Colonic mucosa (tissue), 4 donors: ENCODE data around the gene TMEM232. TPM values are rescaled to one million over a fixed set of nuclear protein-coding genes. Genes with fewer than 3 reads are reported as not detected.

ENCODE experiments used
- DNase-seq: peaks from one replicate; pipeline ENCODE4 v3.0.0-alpha.2; 2020
- H3K27ac ChIP-seq: fragments of 200-600 bp; one replicate; pipeline ENCODE4 v1.8.0; 2021
- H3K27me3 ChIP-seq: fragments of 200-600 bp; one replicate; pipeline ENCODE4 v1.8.0; 2021
- H3K36me3 ChIP-seq: fragments of 200-600 bp; one replicate; pipeline ENCODE4 v1.8.0; 2021
- H3K4me1 ChIP-seq: fragments of 200-600 bp; one replicate; pipeline ENCODE4 v1.8.0; 2021; ENCODE audit warnings: mild to moderate bottlenecking
- H3K4me3 ChIP-seq: fragments of 200-600 bp; one replicate; pipeline ENCODE4 v1.8.0; 2021
- H3K9ac ChIP-seq, 2 donors: one replicate each; pipeline ENCODE4 v1.7.0; 2013; ENCODE audit warnings: control low read depth in 2 of 2, low read depth in 2 of 2, low read length in 2 of 2
- H3K9me3 ChIP-seq: fragments of 200-600 bp; one replicate; pipeline ENCODE4 v1.8.0; 2021
- intact Hi-C: fragments of 100-400 bp; cut with DNase I; formaldehyde crosslinking; loops from one replicate; pipeline ENCODE4 v1.14.1; 2022
- total RNA-seq, 2 donors: library from RNA; stranded (reverse); fragmentation: NEBNext Ultra II Directional in 1 of 2; extraction: Animal tissue kit (Norgen Biotek cat#: 25700) in 1 of 2; gene quantifications; one replicate each; pipeline ENCODE4 v1.2.1, GENCODE V29; 2021
- TF ChIP-seq, protein P1 (sequence below): fragments of 200-600 bp; IDR thresholded peaks from one replicate; pipeline ENCODE4 v1.8.0; 2022; ENCODE audit warnings: antibody characterized with exemption, mild to moderate bottlenecking
- donor health status: healthy.
- donor health status: DM: no; HTN: no; CAD: no.
- donor health status: DM: no; HTN: no; CAD: no.

The TMEM232 gene
- total RNA-seq, 2 donors from 2014 or later = 1.8 to 2.1 TPM

DNA sequence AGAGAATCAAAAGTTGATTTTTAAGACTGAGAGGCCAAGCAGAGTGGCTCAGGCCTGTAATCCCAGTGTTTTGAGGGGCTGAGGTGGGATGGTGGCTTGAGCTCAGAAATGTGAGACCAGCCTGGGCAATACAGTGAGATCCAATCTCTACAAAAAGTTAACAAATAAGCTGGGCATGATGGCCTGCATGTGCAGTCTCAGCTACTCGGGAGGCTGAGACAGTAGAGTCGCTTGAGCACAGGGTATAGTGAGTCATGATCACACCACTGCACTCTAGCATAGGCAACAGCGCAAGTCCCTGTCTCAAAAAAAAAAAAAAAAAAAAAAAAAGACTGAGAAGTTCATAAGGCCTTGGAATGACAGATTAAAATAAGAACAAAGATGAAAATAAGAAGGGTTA, 177.2 kb downstream of the TMEM232 start:
- intact Hi-C loops = no loop called here

DNA sequence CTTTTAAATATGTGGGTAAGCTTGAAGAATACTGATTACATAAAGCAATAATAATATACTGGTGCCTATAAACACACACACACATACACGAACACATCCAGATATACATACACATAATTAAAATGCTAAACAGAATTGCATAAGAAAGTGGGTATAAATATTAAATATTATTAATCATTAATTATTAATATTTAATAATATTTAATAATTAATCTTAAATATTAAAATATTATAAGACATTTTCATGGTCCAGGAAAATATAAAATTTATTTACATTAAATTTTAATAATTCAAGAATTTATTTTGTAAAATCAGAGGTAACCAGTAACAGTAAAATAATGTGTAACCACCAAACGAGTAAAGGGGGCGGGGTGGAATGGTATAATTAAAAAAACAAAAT, 178.3 kb downstream of the TMEM232 start:
- TF ChIP-seq, protein P1, sequence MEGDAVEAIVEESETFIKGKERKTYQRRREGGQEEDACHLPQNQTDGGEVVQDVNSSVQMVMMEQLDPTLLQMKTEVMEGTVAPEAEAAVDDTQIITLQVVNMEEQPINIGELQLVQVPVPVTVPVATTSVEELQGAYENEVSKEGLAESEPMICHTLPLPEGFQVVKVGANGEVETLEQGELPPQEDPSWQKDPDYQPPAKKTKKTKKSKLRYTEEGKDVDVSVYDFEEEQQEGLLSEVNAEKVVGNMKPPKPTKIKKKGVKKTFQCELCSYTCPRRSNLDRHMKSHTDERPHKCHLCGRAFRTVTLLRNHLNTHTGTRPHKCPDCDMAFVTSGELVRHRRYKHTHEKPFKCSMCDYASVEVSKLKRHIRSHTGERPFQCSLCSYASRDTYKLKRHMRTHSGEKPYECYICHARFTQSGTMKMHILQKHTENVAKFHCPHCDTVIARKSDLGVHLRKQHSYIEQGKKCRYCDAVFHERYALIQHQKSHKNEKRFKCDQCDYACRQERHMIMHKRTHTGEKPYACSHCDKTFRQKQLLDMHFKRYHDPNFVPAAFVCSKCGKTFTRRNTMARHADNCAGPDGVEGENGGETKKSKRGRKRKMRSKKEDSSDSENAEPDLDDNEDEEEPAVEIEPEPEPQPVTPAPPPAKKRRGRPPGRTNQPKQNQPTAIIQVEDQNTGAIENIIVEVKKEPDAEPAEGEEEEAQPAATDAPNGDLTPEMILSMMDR = no peak
- Histone ChIP-seq H3K4me3 (no peak overlapping the region), H3K36me3 (no peaks in the 10 kb centered on the region), H3K9ac (no peak overlapping the region), H3K9me3 (no peaks in the 10 kb centered on the region), H3K27ac (no peak overlapping the region), H3K4me1 (no peaks in the 10 kb centered on the region), H3K27me3 (no peaks in the 10 kb centered on the region)
- intact Hi-C loops = no loop called here
- no peak for DNase-seq

More for the DNA sequence above, 177.2 kb downstream of the TMEM232 start:
- H3K4me3 ChIP-seq = no peak overlapping the region
- H3K27ac ChIP-seq = no peak overlapping the region
- no peaks in the 10 kb centered on the region for H3K4me1 ChIP-seq
- no peaks in the 10 kb centered on the region for H3K27me3 ChIP-seq
- TF ChIP-seq, protein P1 = no peak
- H3K9me3 ChIP-seq = no peaks in the 10 kb centered on the region
- H3K9ac ChIP-seq = no peak overlapping the region
- no peaks in the 10 kb centered on the region for H3K36me3 ChIP-seq
- no peak for DNase-seq

DNA sequence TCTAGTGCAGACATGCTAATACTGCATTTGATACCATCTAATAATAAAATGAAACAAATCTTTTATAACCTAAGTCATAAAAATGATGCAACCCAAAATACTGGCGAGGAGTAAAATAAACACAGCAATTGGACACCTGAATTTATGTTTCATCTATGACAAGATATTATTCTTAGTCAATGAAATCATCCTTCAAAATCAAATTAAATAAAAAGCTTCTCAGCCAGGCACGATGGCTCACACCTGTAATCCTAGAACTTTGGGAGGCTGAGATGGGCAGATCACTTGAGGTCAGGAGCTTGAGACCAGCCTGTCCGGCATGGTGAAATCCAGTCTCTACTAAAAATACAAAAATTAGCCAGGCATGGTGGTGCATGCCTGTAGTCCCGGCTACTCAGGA, 179.0 kb downstream of the TMEM232 start:
- Histone ChIP-seq H3K4me1 (no peaks in the 10 kb centered on the region), H3K36me3 (no peaks in the 10 kb centered on the region), H3K9me3 (no peaks in the 10 kb centered on the region), H3K27ac (no peak overlapping the region), H3K9ac (no peak overlapping the region), H3K4me3 (no peak overlapping the region), H3K27me3 (no peaks in the 10 kb centered on the region)
- DNase-seq = no peak
- TF ChIP-seq, protein P1 = no peak
- intact Hi-C loops = no loop called here

DNA sequence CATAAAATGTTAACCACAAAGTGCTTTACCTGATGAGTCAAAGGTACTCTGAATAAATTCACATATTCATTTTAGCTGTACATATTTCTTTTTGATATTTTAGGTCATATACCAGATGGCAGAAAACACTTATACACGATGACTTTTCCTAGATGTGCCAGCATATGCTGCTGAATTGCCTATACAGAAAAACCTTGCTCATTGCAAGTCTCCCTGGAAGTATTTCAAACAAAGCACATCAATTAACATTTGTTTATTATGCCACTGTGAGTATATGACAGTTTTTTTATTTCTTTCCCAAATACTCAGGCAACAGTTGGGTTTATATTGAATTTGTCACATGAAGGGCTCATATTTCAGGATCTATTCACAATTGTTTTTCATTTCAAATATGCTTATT, 180.8 kb downstream of the TMEM232 start:
- TF ChIP-seq, protein P1 = no peak
- Histone ChIP-seq H3K4me3 (no peak overlapping the region), H3K9ac (no peak overlapping the region), H3K27me3 (no peaks in the 10 kb centered on the region), H3K36me3 (no peaks in the 10 kb centered on the region), H3K4me1 (no peaks in the 10 kb centered on the region), H3K9me3 (no peaks in the 10 kb centered on the region), H3K27ac (no peak overlapping the region)
- intact Hi-C loops = no loop called here
- DNase-seq = no peak

DNA sequence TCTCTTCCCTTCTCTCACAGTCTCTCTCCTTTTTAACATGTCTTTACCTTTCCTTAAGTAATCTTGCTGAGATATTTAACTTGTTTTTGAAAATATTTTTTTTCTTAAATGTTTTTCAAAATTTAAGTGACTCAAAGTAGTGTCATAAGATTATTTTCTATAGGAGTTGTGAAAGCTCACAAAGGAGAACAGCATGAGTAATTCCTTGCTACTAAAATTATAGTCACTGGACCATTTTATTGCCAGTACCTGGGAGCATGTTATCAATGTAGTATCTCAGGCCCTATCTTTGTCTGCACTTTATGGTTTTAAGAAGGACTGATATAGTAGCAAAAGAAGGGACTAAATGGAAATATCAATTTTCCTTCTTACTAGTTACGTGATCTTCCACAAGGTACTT, 181.9 kb downstream of the TMEM232 start:
- TF ChIP-seq, protein P1 = no peak
- no peak overlapping the region for H3K9ac ChIP-seq
- H3K4me1 ChIP-seq = no peaks in the 10 kb centered on the region
- intact Hi-C loops = no loop called here
- H3K27me3 ChIP-seq = no peaks in the 10 kb centered on the region
- no peak for DNase-seq
- no peak overlapping the region for H3K4me3 ChIP-seq
- no peak overlapping the region for H3K27ac ChIP-seq
- H3K36me3 ChIP-seq = no peaks in the 10 kb centered on the region
- no peaks in the 10 kb centered on the region for H3K9me3 ChIP-seq

DNA sequence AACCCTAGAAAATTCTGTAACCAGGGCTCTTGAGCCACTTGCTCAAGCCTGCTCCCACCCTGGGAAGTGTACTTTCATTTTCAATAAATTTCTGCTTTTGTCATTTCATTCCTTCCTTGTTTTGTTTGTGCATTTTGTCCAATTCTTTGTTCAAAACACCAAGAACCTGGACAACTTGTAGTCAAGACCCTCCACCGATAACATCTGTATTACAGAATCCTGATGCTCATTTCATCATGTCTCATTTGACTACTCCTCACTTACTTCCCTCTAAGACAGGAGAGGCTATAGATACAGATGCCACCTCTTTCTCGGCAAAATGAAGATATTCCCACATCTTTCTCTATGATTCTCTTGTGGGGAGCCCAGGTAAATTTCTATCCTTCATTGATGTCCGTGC, 183.5 kb downstream of the TMEM232 start:
- H3K27ac ChIP-seq = no peak overlapping the region
- H3K9ac ChIP-seq = no peak overlapping the region
- intact Hi-C loops = no loop called here
- TF ChIP-seq, protein P1 = no peak
- no peaks in the 10 kb centered on the region for H3K4me1 ChIP-seq
- H3K36me3 ChIP-seq = no peaks in the 10 kb centered on the region
- H3K4me3 ChIP-seq = no peak overlapping the region
- no peak for DNase-seq
- H3K27me3 ChIP-seq = no peaks in the 10 kb centered on the region
- no peaks in the 10 kb centered on the region for H3K9me3 ChIP-seq
